OCI-LY3 (cell line): Measurements from ENCODE around the gene PRCP.

ENCODE experiments used
- EZH2phosphoT487 ChIP-seq: fragments of 200-600 bp; shearing (Covaris generic); IDR thresholded peaks from 2 replicates; pipeline ENCODE4 v1.6.1; 2018; ENCODE audit warnings: antibody characterized with exemption, mixed run types, low read depth
- TF ChIP-seq, protein P1 (sequence below): fragments of 200-600, 300-600 bp; sonication (generic); IDR thresholded peaks from 2 replicates; pipeline ENCODE4 v1.5.1; 2014; ENCODE audit warnings: antibody characterized with exemption, low read length, low read depth

DNA sequence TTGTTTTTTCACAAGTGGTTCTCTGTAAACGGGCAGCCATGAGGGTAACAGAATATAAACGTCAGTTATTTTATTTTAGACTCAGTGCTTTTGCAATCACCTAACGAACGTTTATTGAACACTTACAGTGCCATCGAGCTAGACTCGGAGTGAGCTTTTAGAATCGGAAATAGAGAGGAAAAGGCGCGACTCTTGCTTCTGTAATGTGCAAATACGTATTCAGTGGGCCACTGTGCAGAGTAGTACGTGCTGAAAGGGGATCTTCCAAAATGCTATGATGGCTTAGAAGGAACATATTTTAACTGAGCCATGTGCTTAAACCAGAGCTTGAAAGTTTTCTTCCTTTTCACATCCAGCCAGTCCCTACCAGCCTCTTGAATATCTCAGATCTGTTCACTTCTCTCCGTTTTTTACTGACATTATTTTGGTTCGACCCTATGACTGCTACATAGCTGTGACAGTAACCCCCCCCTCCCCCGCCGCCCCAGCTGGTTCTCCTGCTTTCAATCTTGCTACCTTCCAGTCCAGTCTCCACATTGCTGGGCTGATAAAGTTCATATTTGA lies 1.8 kb upstream of the PRCP start:
- TF ChIP-seq, protein P1, sequence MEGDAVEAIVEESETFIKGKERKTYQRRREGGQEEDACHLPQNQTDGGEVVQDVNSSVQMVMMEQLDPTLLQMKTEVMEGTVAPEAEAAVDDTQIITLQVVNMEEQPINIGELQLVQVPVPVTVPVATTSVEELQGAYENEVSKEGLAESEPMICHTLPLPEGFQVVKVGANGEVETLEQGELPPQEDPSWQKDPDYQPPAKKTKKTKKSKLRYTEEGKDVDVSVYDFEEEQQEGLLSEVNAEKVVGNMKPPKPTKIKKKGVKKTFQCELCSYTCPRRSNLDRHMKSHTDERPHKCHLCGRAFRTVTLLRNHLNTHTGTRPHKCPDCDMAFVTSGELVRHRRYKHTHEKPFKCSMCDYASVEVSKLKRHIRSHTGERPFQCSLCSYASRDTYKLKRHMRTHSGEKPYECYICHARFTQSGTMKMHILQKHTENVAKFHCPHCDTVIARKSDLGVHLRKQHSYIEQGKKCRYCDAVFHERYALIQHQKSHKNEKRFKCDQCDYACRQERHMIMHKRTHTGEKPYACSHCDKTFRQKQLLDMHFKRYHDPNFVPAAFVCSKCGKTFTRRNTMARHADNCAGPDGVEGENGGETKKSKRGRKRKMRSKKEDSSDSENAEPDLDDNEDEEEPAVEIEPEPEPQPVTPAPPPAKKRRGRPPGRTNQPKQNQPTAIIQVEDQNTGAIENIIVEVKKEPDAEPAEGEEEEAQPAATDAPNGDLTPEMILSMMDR: no peak
- TF ChIP-seq EZH2phosphoT487: no peak
